Keratinocyte (primary cell): Measurements from ENCODE around the gene OR8B12. TPM values are rescaled to one million over a fixed set of nuclear protein-coding genes. Genes with fewer than 3 reads are reported as not detected.

Experiments used
- DNase-seq: peaks from one replicate; pipeline ENCODE4 v3.0.0-alpha.2; 2011; ENCODE audit warnings: low read depth, missing footprints, low spot score
- FAIRE-seq: peaks from 2 replicates; lab custom pipeline; 2011; peaks lifted over from hg19 to GRCh38; lab: Jason Lieb, UNC
- H2AFZ ChIP-seq: 2 replicates; pipeline ENCODE4 v1.6.0; 2012; ENCODE audit warnings: low read length, control low read depth, inconsistent platforms; ENCODE audit not compliant: control insufficient read depth
- H3K27ac ChIP-seq: 2 replicates; pipeline ENCODE4 v1.5.1; 2011; ENCODE audit warnings: low read length; ENCODE audit not compliant: control insufficient read depth, insufficient read depth
- H3K27me3 ChIP-seq: 3 replicates; pipeline ENCODE4 v1.6.0; 2011; ENCODE audit warnings: low read length; ENCODE audit not compliant: control insufficient read depth, insufficient read depth; ENCODE audit errors: extremely low read depth
- H3K36me3 ChIP-seq, 2 experiments: 2 replicates in 1 of 2; 3 replicates in 1 of 2; pipeline ENCODE4 v1.5.1; 2011; ENCODE audit warnings: low read length in 2 of 2, mild to moderate bottlenecking in 1 of 2; ENCODE audit not compliant: control insufficient read depth in 2 of 2, insufficient read depth in 2 of 2; ENCODE audit errors: extremely low read depth in 1 of 2
- H3K4me1 ChIP-seq: 3 replicates; pipeline ENCODE4 v1.5.1; 2011; ENCODE audit warnings: low read length; ENCODE audit not compliant: control insufficient read depth, insufficient read depth; ENCODE audit errors: extremely low read depth
- H3K4me2 ChIP-seq: 3 replicates; pipeline ENCODE4 v1.6.0; 2011; ENCODE audit warnings: low read depth, low read length; ENCODE audit not compliant: control insufficient read depth, insufficient read depth; ENCODE audit errors: extremely low read depth
- H3K4me3 ChIP-seq, 3 experiments: fragments of 200-600 bp in 1 of 3; sonication (generic) in 1 of 3; 2 replicates in 2 of 3; 3 replicates in 1 of 3; pipeline ENCODE4 v1.5.1; 2011 to 2016; ENCODE audit warnings: low read length in 3 of 3, mild to moderate bottlenecking in 3 of 3, control low read depth in 2 of 3, inconsistent platforms in 1 of 3, low read depth in 1 of 3, mixed read lengths in 1 of 3, mixed run types in 1 of 3, moderate library complexity in 1 of 3; ENCODE audit not compliant: control insufficient read depth in 2 of 3, insufficient read depth in 2 of 3; ENCODE audit errors: extremely low read depth in 1 of 3
- H3K79me2 ChIP-seq: 2 replicates; pipeline ENCODE4 v1.6.0; 2012; ENCODE audit warnings: low read length; ENCODE audit not compliant: control insufficient read depth, insufficient read depth
- H3K9ac ChIP-seq: 3 replicates; pipeline ENCODE4 v1.6.0; 2011; ENCODE audit warnings: low read length; ENCODE audit not compliant: control insufficient read depth, insufficient read depth; ENCODE audit errors: extremely low read depth
- H3K9me1 ChIP-seq: 3 replicates; pipeline ENCODE4 v1.6.0; 2011; ENCODE audit warnings: low read length; ENCODE audit not compliant: control insufficient read depth, insufficient read depth; ENCODE audit errors: extremely low read depth
- H3K9me3 ChIP-seq: 2 replicates; pipeline ENCODE4 v1.5.1; 2012; ENCODE audit warnings: low read depth, low read length; ENCODE audit not compliant: control insufficient read depth
- H4K20me1 ChIP-seq: 3 replicates; pipeline ENCODE4 v1.6.0; 2011; ENCODE audit warnings: low read length; ENCODE audit not compliant: control insufficient read depth, insufficient read depth; ENCODE audit errors: extremely low read depth
- CTCF ChIP-seq, 3 experiments: IDR thresholded peaks in 1 of 3; conservative IDR thresholded peaks in 1 of 3; optimal IDR thresholded peaks in 1 of 3; 2 replicates in 2 of 3; 3 replicates in 1 of 3; pipeline versions ENCODE3 to v1.5.1; 2011; ENCODE audit warnings: low read length in 3 of 3, mild to moderate bottlenecking in 3 of 3, moderate library complexity in 2 of 3, control low read depth in 1 of 3, inconsistent platforms in 1 of 3; ENCODE audit not compliant: insufficient read depth in 2 of 3; ENCODE audit errors: extremely low read depth in 1 of 3
- EZH2 ChIP-seq: IDR thresholded peaks from one replicate; pipeline ENCODE4 v1.6.1; 2012; ENCODE audit warnings: inconsistent platforms, mild to moderate bottlenecking, low read length, moderate library complexity
- dilution Hi-C: fragments of 300-500 bp; cut with MboI; formaldehyde crosslinking; loops from one replicate; pipeline ENCODE4 v1.7.0; 2020; ENCODE audit warnings: low sequenced_read_pairs; ENCODE audit not compliant: extremely low pct_ligation_motif_present
- polyA plus RNA-seq, 5 experiments: library from polyadenylated mRNA; depleted of rRNA in 3 of 5; stranded (reverse) in 3 of 5; stranded (forward) in 1 of 5; unstranded in 1 of 5; fragments of >200 nt; gene quantifications; 1 replicate in 1 of 5; 2 replicates in 3 of 5; 3 replicates in 1 of 5; pipeline versions ENCODE4 v1.2.1 to v1.2.3, GENCODE V29; 2011 to 2012; ENCODE audit warnings: missing spikeins in 2 of 5, low read depth in 1 of 5, low replicate concordance in 1 of 5

OR8B12 gene
- polyA plus RNA-seq, 1 donor (not counting 4 experiments of a cell fraction or from before 2014, with no cell fraction given), result not detected

DNA sequence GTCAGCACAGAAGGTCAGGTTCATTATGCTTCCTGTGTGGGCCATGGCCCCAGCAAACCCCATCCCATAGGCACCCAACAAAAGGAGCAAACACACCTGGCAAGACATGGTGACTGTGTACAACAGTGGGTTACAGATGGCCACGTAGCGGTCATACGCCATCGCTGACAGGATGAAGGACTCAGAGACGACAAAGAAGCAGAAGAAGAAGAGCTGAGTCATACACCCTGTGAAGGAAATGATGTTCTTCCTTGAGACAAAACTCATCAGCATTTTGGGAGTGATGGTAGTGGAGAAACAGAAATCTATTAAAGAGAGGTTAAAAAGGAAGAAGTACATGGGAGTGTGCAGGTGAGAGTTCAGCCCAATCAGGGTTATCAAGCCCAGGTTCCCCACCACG is 309 bp downstream of the OR8B12 start:
- Histone ChIP-seq H3K4me1 (no peaks in the 10 kb centered on the region), H3K9me1 (no peaks in the 10 kb centered on the region), H3K4me3 (no peak overlapping the region), H3K9ac (no peak overlapping the region), H3K36me3 (no peaks in the 10 kb centered on the region), H3K9me3 (no peaks in the 10 kb centered on the region), H4K20me1 (no peaks in the 10 kb centered on the region), H3K4me2 (no peak overlapping the region), H2AFZ (no peak overlapping the region), H3K79me2 (no peaks in the 10 kb centered on the region), H3K27me3 (no peaks in the 10 kb centered on the region), H3K27ac (no peak overlapping the region)
- no peak for TF ChIP-seq EZH2
- TF ChIP-seq CTCF (optimal IDR thresholded peaks at IDR 0.05 in 1 of 3, IDR thresholded peaks at IDR 0.05 in 1 of 3, conservative IDR thresholded peaks at IDR 0.05 in 1 of 3; ENCODE audit: extremely low read depth in 1 of 3, insufficient read depth in 2 of 3, low read length in 3 of 3), result no peak
- FAIRE-seq (no peak), DNase-seq (no peak)
- dilution Hi-C loops, result no loop called here

DNA sequence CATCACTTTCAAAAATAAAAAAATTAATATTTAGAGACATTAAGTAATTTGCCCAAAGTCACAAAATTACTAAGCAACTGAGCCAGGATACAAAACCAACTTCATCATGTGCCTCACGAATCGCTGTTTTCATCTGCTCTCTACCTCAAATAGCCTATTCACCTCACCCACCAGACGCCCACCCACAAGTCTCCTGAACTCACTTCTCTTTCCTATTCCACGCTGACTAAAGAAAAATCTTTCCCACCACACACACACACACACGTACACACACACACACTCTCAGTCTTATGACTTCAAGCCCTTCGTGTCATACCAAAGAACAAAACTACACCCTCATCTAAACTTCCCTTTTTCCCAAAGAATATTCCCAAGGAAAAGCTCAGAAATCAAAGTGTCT is 2.2 kb downstream of the OR8B12 start:
- Histone ChIP-seq H3K9me1 (no peaks in the 10 kb centered on the region), H2AFZ (no peak overlapping the region), H3K36me3 (no peaks in the 10 kb centered on the region), H3K4me1 (no peaks in the 10 kb centered on the region), H3K9ac (no peak overlapping the region), H3K9me3 (no peaks in the 10 kb centered on the region), H3K27me3 (no peaks in the 10 kb centered on the region), H3K4me2 (no peak overlapping the region), H3K4me3 (no peak overlapping the region), H4K20me1 (no peaks in the 10 kb centered on the region), H3K27ac (no peak overlapping the region), H3K79me2 (no peaks in the 10 kb centered on the region)
- FAIRE-seq, result no peak
- dilution Hi-C loops, result no loop called here
- TF ChIP-seq CTCF (optimal IDR thresholded peaks at IDR 0.05 in 1 of 3, IDR thresholded peaks at IDR 0.05 in 1 of 3, conservative IDR thresholded peaks at IDR 0.05 in 1 of 3; ENCODE audit: extremely low read depth in 1 of 3, insufficient read depth in 2 of 3, low read length in 3 of 3) (no peak), EZH2 (no peak)
- no peak for DNase-seq
